Right forelimb (tissue), 1 donor: ENCODE data around the gene NASP.
"Not testable (repeated sequence)": the region's sequence is repeated elsewhere in the genome, so short reads cannot be mapped to it uniquely, and the experiment has no call there.

Experiments used
- DNase-seq: peaks from one replicate; pipeline ENCODE4 v3.0.0-alpha.2; 2018

Gene NASP

DNA sequence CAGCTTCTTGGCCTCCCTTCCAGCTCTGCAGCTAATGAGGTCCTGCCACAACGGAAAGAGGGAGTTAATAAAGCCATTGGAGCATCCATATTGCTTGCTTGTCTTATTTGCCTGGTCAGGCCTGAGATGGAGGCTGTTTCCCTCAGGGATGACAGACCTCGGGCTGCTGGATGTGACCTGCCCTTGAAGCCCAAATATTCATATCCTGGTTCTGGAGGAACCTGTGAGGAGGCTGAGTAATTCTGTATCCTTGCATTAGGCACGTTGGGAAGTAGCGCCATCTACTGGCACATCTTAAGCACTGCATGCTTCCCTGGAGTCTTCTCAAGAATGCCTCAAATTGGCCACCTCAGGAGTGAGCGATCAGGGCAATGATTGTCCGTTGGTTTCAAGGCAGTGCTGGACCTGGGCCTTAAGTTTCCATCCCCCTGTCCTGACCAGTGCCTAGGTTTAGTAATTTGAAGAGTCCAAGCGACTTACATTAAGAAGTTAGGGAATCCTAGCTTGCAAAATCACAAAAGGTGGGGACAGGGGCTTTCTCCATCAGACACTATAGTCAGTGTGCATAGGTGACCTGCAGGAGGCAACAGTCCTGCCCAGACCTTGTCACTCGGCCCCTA lies 13.8 kb upstream of the NASP start:
- peak; percentile 83 for DNase-seq

GRCh38 chr1:45570631-45571030 lies 13.2 kb upstream of the NASP start:
- no peak for DNase-seq

GRCh38 chr1:45573231-45573804 lies 10.5 kb upstream of the NASP start:
- DNase-seq, result no peak

GRCh38 chr1:45574105-45574626 lies 9.7 kb upstream of the NASP start:
- no peak for DNase-seq

- peak; percentile 94 for DNase-seq
Measured at GRCh38 chr1:45583264-45583665, 576 bp upstream of the NASP start.

DNA sequence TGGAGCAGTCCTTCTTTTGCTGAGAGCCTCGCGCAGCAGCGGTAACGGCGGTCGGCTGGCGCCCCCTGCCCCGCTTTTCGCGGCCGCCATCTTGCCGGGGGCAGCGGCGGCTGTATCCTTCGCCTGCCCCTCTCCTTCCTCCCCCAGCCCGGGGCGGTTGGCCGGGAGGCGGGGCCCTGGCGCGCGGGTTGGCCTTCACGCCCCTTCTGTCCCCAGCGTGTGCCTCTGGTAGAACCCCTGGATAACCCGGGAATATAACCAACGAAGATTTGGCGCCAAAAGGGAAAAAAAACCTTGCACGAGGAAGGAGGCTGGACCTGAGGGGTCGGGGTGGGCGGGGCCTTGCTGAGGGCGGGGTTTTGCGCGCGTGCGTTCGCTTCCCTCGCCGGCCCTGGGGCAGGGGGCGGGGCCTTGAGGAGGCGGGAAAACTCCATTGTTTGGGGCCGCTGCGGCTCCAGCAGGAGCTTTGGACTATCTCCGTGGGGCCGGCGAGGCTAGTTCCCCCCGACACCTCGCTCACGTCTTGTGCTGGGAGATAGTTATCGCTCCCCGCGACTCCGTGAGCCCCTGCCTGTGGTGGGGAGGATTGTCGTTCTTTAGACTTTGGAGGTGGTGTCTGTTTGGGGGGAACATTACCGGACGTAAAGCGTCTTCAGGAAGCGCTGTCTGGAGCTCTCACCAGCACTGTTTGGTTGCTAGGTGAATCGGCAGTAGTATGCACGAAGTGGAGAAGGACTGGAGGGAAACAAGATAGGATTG lies 689 bp downstream of the NASP start:
- DNase-seq, result peak; percentile 95

DNA sequence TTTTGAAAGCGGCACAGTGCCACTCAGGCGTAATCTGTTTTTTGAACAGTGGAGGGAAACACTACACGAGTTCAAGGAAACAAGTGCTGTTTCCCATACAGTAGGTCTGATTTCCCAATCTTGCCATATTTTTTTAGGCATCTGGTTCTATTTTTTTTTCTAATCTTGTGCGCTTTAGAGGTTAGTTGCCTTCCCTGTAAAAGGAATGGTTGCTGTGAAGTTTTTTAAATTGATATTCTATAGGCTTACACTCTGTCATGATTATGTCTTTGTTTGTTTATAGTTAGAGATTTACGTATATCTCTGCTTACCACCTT lies 1.2 kb downstream of the NASP start:
- DNase-seq, result no peak

DNA sequence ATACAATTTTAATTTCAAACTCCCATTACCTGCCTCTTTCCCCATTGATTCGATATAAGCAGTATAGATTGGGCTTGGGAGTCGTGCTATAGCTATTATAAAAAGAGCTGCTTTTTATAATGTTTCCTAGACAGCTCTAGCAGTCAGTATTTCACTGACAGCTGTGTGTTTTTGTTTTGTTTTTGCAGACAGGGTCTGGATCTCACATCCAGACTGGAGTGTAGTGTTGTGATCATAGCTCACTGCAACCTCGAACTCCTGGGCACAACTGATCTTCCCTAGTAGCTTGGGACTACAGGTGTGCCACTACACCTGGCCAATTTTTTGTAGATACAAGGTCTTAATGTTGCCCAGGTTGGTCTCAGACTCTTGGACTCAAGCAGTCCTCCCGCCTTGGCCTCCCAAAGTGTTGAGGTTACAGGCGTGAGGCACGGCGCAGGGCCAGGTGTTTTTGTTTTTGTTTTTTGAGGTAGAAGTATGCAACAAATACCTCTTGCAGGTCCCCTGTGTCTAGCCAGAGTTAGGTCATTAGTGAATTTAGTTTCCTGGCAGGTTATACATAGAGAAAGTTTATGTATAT lies 1.7 kb downstream of the NASP start:
- DNase-seq, result no peak

- DNase-seq, result no peak
Measured at GRCh38 chr1:45586769-45587168, 2.9 kb downstream of the NASP start.

- DNase-seq, result no peak
Measured at GRCh38 chr1:45589861-45590260, 6.0 kb downstream of the NASP start.

DNA sequence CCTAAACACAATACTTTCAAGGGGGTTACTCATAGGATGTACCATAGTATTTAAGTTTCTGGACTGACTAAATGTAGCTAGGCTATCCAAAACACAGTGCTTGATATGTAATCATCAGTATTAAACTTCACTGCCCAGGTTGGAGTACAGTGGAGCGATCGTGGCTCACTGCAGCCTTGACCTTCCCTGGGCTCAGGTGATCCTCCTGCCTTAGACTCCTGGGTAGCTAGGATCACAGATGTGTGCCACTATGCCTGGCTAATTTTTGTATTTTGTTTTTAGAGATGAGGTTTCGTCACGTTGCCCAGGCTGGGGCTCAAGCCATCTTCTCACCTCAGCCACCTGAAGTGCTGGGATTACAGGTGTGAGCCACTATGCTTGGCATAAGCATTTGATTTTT lies 10.6 kb downstream of the NASP start:
- DNase-seq, result no peak

DNA sequence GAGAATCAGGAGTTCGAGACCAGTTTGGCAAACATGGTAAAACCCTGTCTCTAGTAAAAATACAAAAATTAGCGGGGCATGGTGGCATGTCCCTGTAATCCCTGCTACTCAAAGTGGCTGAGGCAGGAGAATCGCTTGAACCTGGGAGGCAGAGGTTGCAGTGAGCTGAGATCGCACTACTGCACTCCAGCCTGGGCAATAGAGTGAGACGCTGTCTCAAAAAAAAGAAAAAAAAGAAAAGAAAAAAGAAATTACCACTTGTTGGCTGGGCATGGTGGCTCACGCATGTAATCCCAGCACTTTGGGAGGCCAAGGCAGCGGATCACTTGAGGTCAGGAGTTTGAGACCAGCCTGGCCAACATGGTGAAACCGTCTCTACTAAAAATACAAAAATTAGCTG lies 12.9 kb downstream of the NASP start:
- not testable (repeated sequence) for DNase-seq

- no peak for DNase-seq
Measured at GRCh38 chr1:45604239-45604638, 20.4 kb downstream of the NASP start.

GRCh38 chr1:45607404-45608074 lies 23.7 kb downstream of the NASP start:
- no peak for DNase-seq

GRCh38 chr1:45608175-45609156 lies 24.6 kb downstream of the NASP start:
- no peak for DNase-seq

DNA sequence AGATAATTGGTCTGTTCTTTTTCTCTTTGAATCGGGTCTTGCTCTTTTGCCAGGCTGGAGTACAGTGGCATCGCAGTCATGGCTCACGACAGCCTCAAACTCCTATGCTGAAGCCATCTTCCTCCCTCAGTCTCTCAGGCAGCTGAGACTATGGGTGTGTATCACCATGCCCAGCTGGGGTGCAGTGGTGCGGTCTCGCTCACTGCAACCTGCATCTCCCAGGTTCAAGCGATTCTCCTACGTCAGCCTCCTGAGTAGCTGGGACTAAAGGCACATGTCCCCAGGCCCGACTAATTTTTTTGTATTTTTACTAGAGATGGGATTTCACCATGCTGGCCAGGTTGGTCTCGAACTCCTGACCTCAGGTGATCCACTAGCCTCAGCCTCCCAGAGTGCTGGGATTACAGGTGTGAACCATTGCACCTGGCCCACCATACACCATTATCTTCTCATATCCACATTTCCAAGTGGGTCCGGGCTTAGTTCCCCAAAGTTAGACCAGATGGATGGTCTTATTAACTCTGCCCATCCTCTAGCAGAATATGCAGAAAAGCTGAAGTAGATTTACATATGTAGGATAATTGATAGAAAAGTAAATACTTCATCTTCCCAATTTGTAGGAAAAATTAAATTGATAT lies 26.9 kb downstream of the NASP start:
- DNase-seq, result no peak

DNA sequence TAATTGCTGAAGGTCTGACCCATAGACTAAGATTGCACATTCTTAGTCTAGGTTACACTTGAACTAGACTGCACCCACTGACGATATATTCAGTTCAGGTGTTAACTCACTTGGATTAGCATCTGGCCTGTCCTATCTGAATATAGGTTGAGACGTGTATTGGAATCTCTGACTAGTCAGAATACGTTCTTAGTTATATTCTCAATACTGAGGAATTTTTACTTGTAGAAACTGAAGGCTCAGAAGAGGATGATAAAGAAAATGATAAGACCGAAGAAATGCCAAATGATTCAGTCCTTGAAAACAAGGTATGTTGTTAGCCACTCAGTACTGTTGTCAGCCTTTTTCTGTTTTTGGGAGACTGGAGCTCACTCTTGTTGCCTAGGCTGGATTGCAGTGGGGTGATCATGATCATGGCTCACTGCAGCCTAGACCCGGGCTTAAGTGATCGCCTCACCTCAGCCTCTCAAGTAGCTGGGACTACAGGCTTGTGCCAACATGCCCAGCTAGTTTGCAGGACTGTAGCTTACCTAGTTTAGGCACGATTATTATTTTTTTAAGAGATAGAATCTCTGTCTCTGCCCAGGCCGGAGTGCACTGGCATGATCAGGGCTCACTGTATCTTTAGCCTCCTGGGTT lies 29.2 kb downstream of the NASP start:
- no peak for DNase-seq

DNA sequence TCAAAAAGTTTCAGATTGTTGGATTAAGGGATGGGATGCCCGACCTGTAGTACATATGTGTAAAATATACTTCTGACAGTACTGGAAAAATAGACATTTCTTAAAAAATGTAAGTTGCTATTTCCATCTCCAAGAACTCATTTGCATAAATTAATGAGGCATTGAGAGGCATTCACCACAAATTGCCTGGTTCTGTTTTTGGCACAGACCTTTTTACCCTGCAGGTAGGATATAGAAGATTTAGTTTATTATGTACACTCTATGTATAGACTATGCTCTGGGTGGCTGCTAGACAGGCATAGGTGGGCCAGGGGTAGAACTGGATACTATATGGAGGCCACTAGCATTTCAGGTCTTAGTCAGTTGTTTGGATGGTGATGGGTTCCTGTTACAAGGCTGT lies 32.0 kb downstream of the NASP start:
- no peak for DNase-seq

GRCh38 chr1:45617618-45618017 lies 33.8 kb downstream of the NASP start:
- no peak for DNase-seq

DNA sequence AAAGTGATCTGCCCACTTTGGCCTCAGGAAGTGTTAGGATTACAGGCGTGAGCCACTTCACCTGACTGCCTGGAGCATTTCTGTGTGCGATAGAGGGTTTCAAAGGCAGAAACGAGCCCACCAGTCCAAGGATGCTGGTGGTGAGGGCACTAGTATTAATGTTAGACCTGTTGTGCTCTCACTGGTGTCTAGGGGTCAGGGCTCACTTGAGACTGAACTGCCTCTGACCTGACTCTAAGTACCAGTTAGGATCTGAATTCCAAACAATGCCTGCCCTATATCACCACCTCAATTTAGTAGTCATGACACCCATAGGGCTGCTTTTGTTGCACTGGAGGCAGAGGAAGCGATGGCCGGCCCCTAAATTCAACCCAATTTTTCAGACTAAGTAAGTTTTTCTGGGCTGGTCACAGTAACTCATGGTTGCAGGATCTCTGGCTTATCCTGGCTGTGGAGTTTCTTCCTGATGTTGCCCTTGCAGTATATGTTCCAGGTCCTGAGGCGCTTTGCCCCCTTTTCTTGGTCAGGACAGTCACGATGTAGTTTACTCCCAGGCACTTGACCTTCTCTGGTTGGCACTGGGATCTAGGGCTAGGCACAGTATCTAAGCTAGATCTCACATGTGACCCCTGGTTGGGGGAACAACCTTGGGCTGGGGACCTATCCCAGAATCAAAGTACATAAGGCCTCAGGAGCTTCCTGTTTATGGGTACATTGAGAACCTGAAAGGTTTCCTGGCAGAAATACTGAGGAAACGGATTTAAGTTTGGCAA lies 35.5 kb downstream of the NASP start:
- no peak for DNase-seq
